Common myeloid progenitor, CD34-positive (primary cell): ENCODE measurements around the gene NCOA3.

Source experiments
- CTCF ChIA-PET: fragments of 350-600 bp; sonication (Branson Sonifier 250); formaldehyde crosslinking; loops from one replicate; lab custom pipeline; 2021; ENCODE audit warnings: antibody characterized with exemption; lab: Charles Lee
- POLR2A ChIA-PET: fragments of 350-600 bp; sonication (Branson Sonifier 250); formaldehyde crosslinking; loops from one replicate; lab custom pipeline; 2021; ENCODE audit warnings: antibody characterized with exemption; lab: Charles Lee
- DNase-seq, 3 donors: peaks; one replicate each; pipeline versions ENCODE4 v3.0.0 to v3.0.0-alpha.2; 2013
- H3K27ac ChIP-seq, 2 experiments: 1 replicate in 1 of 2; 2 replicates in 1 of 2; pipeline ENCODE4 v1.7.0; 2013; ENCODE audit warnings: inconsistent platforms in 2 of 2, low read length in 2 of 2, mild to moderate bottlenecking in 2 of 2, low read depth in 1 of 2, moderate library complexity in 1 of 2; ENCODE audit not compliant: severe bottlenecking in 2 of 2, insufficient read depth in 1 of 2, poor library complexity in 1 of 2
- H3K27me3 ChIP-seq, 5 experiments: replicated peaks in 2 of 5; 1 replicate in 3 of 5; 2 replicates in 2 of 5; pipeline versions ENCODE4 v1.6.1 to v1.7.0; 2013; ENCODE audit warnings: low read length in 4 of 5, mild to moderate bottlenecking in 2 of 5, moderate library complexity in 2 of 5, inconsistent platforms in 1 of 5; ENCODE audit not compliant: insufficient read depth in 5 of 5, control insufficient read depth in 4 of 5
- H3K36me3 ChIP-seq, 4 experiments: 1 replicate in 2 of 4; 2 replicates in 2 of 4; pipeline versions ENCODE4 v1.6.1 to v1.7.0; 2013; ENCODE audit warnings: low read length in 3 of 4, control low read depth in 1 of 4, mild to moderate bottlenecking in 1 of 4; ENCODE audit not compliant: control insufficient read depth in 4 of 4, insufficient read depth in 4 of 4
- H3K4me1 ChIP-seq, 4 experiments: 1 replicate in 3 of 4; 2 replicates in 1 of 4; pipeline versions ENCODE4 v1.6.1 to v1.7.1; 2013; ENCODE audit warnings: low read length in 3 of 4, mild to moderate bottlenecking in 3 of 4, control low read depth in 1 of 4, inconsistent platforms in 1 of 4, moderate library complexity in 1 of 4; ENCODE audit not compliant: control insufficient read depth in 4 of 4, insufficient read depth in 4 of 4; ENCODE audit errors: control extremely low read depth in 1 of 4
- H3K4me3 ChIP-seq, 7 experiments: 1 replicate in 4 of 7; 2 replicates in 3 of 7; pipeline versions ENCODE4 v1.5.1 to v1.7.0; 2013; ENCODE audit warnings: mild to moderate bottlenecking in 7 of 7, low read length in 6 of 7, moderate library complexity in 6 of 7, inconsistent platforms in 2 of 7, low read depth in 2 of 7, control low read depth in 1 of 7; ENCODE audit not compliant: insufficient read depth in 4 of 7, control insufficient read depth in 1 of 7; ENCODE audit errors: extremely low read depth in 1 of 7
- H3K9me3 ChIP-seq, 5 experiments: 1 replicate in 4 of 5; 2 replicates in 1 of 5; pipeline versions ENCODE4 v1.6.1 to v1.7.1; 2013; ENCODE audit warnings: low read length in 4 of 5, mild to moderate bottlenecking in 2 of 5, inconsistent platforms in 1 of 5, low read depth in 1 of 5, moderate library complexity in 1 of 5; ENCODE audit not compliant: control insufficient read depth in 4 of 5, insufficient read depth in 2 of 5; ENCODE audit errors: control extremely low read depth in 1 of 5
- WGBS: methylation state at CpG from one replicate; pipeline ENCODE4 v1.1.5; 2013; ENCODE audit not compliant: insufficient coverage; 5-methylcytosine and 5-hydroxymethylcytosine counted together

NCOA3 gene

GRCh38 chr20:47661714-47662113 lies 160.0 kb downstream of the NCOA3 start:
- CTCF ChIA-PET: interaction anchor here (0.8 to 4.0 kb wide), 8 partner anchors 9 to 959 kb away, joined by 3 to 41 read pairs (median 6); no protein-coding TSS in a partner anchor
- WGBS: 98% methylated on average over 7 of the region's 7 CpGs
- no peak for DNase-seq
- peaks cover 2 to 15% (median 6%) of the 10 kb centered on the region in 4 experiments for H3K36me3 ChIP-seq
- H3K4me1 ChIP-seq: peaks cover 0 to 15% (median 9%) of the 10 kb centered on the region in 4 experiments
- H3K27me3 ChIP-seq: no peaks in the 10 kb centered on the region
- H3K4me3 ChIP-seq: no peak overlapping the region
- H3K9me3 ChIP-seq: no peaks in the 10 kb centered on the region
- POLR2A ChIA-PET: no interaction called here
- no peak overlapping the region for H3K27ac ChIP-seq

- Histone ChIP-seq H3K27me3 (no peaks in the 10 kb centered on the region), H3K4me1 (peaks cover 0 to 14% (median 8%) of the 10 kb centered on the region in 4 experiments), H3K27ac (no peak overlapping the region), H3K36me3 (peaks cover 2 to 15% (median 6%) of the 10 kb centered on the region in 4 experiments), H3K9me3 (no peaks in the 10 kb centered on the region), H3K4me3 (no peak overlapping the region)
- ChIA-PET POLR2A (no interaction called here), CTCF (interaction anchor here (0.8 to 4.0 kb wide), 9 partner anchors 10 to 963 kb away, joined by 3 to 41 read pairs (median 4); no protein-coding TSS in a partner anchor)
- DNase-seq: no peak
- 94% methylated on average over 13 of the region's 16 CpGs for WGBS
Measured at GRCh38 chr20:47662483-47663353, 161.0 kb downstream of the NCOA3 start.

- peaks cover 0 to 14% (median 7%) of the 10 kb centered on the region in 4 experiments for H3K4me1 ChIP-seq
- peaks cover 2 to 10% (median 6%) of the 10 kb centered on the region in 4 experiments for H3K36me3 ChIP-seq
- ChIA-PET CTCF (interaction anchor here (0.9 to 4.0 kb wide), 12 partner anchors 10 to 962 kb away, joined by 3 to 41 read pairs (median 4); no protein-coding TSS in a partner anchor), POLR2A (no interaction called here)
- peak; percentile 60 to 74 (median 62) for DNase-seq
- H3K4me3 ChIP-seq: no peak overlapping the region
- no peaks in the 10 kb centered on the region for H3K27me3 ChIP-seq
- no peaks in the 10 kb centered on the region for H3K9me3 ChIP-seq
- H3K27ac ChIP-seq: no peak overlapping the region
- 66% methylated on average over 18 of the region's 20 CpGs for WGBS
Measured at GRCh38 chr20:47663354-47664067, 161.8 kb downstream of the NCOA3 start.

- WGBS: 100% methylated on average over 1 of the region's 2 CpGs
- Histone ChIP-seq H3K27me3 (no peaks in the 10 kb centered on the region), H3K36me3 (peaks cover 2 to 6% (median 4%) of the 10 kb centered on the region in 4 experiments), H3K9me3 (no peaks in the 10 kb centered on the region), H3K4me3 (no peak overlapping the region), H3K4me1 (peaks cover 0 to 14% (median 7%) of the 10 kb centered on the region in 4 experiments), H3K27ac (no peak overlapping the region)
- POLR2A ChIA-PET: no interaction called here
- no peak for DNase-seq
- CTCF ChIA-PET: interaction anchor here (0.8 to 4.0 kb wide), 13 partner anchors 9 to 962 kb away, joined by 3 to 41 read pairs (median 3); no protein-coding TSS in a partner anchor
Measured at GRCh38 chr20:47664068-47664437, 162.4 kb downstream of the NCOA3 start.

GRCh38 chr20:47664744-47665143 lies 163.1 kb downstream of the NCOA3 start:
- Histone ChIP-seq H3K9me3 (no peaks in the 10 kb centered on the region), H3K36me3 (peaks cover 0 to 6% (median 3%) of the 10 kb centered on the region in 4 experiments), H3K27me3 (peaks cover 0 to 2% (median 0%) of the 10 kb centered on the region in 5 experiments), H3K4me3 (no peak overlapping the region), H3K27ac (no peak overlapping the region), H3K4me1 (peaks cover 0 to 14% (median 7%) of the 10 kb centered on the region in 4 experiments)
- no peak for DNase-seq
- CTCF ChIA-PET: interaction anchor here (0.8 to 4.0 kb wide), 9 partner anchors 8 to 959 kb away, joined by 3 to 41 read pairs (median 3); no protein-coding TSS in a partner anchor
- 97% methylated on average over 11 of the region's 12 CpGs for WGBS
- POLR2A ChIA-PET: no interaction called here

- whole genome bisulfite sequencing: 92% methylated on average over 23 of the region's 27 CpGs
- DNase-seq: no peak
- peaks cover 0 to 2% (median 0%) of the 10 kb centered on the region in 5 experiments for H3K27me3 ChIP-seq
- ChIA-PET POLR2A (no interaction called here), CTCF (interaction anchor here (1.3 to 4.0 kb wide), 3 partner anchors 12 to 958 kb away, joined by 3 to 41 read pairs (median 32); no protein-coding TSS in a partner anchor)
- H3K9me3 ChIP-seq: no peaks in the 10 kb centered on the region
- peaks cover 0 to 6% (median 3%) of the 10 kb centered on the region in 4 experiments for H3K36me3 ChIP-seq
- no peak overlapping the region for H3K27ac ChIP-seq
- H3K4me1 ChIP-seq: peaks cover 0 to 14% (median 7%) of the 10 kb centered on the region in 4 experiments
- no peak overlapping the region for H3K4me3 ChIP-seq
Measured at GRCh38 chr20:47665221-47665991, 163.7 kb downstream of the NCOA3 start.
